Cardiac muscle cell (in vitro differentiated cells and primary cell): ENCODE results near the gene NFATC2. TPM values are rescaled to one million over a fixed set of nuclear protein-coding genes. Genes with fewer than 3 reads are reported as not detected.

ENCODE experiments used
- DNase-seq, 2 donors: peaks; one replicate each; pipeline versions ENCODE4 v3.0.0 to v3.0.0-alpha.2; 2010 to 2017; ENCODE audit warnings: low read depth in 1 of 2, low spot score in 1 of 2
- H3K27ac ChIP-seq: fragments of 200-600 bp; sonication (generic); 2 replicates; pipeline ENCODE4 v1.5.1; 2016
- H3K27me3 ChIP-seq: fragments of 200-600 bp; sonication (generic); 2 replicates; pipeline ENCODE4 v1.6.0; 2016; ENCODE audit warnings: control low read depth
- H3K36me3 ChIP-seq: fragments of 200-600 bp; sonication (generic); 2 replicates; pipeline ENCODE4 v1.5.1; 2016; ENCODE audit warnings: control low read depth
- H3K4me1 ChIP-seq: fragments of 200-600 bp; sonication (generic); 2 replicates; pipeline ENCODE4 v1.8.1; 2017; ENCODE audit warnings: low read depth, mild to moderate bottlenecking, mixed run types
- H3K4me3 ChIP-seq: fragments of 200-600 bp; sonication (generic); 2 replicates; pipeline ENCODE4 v1.5.1; 2016; ENCODE audit warnings: mild to moderate bottlenecking
- H3K9me3 ChIP-seq: fragments of 200-600 bp; sonication (generic); 2 replicates; pipeline ENCODE4 v1.5.1; 2017; ENCODE audit warnings: low read depth, mild to moderate bottlenecking, control low read depth
- polyA plus RNA-seq: library from polyadenylated mRNA; unstranded; fragments of >200 nt; fragmentation: Nextera tagmentation; extraction: Ambion mirVana; gene quantifications from 2 replicates; pipeline ENCODE4 v1.2.1, GENCODE V29; 2016
- total RNA-seq: library from RNA; depleted of rRNA; stranded (reverse); fragments of >200 nt; gene quantifications from 2 replicates; pipeline ENCODE4 v1.2.3, GENCODE V29; 2016
- TF ChIP-seq, protein P1 (sequence below): IDR thresholded peaks from 2 replicates; pipeline ENCODE4 v1.5.1; 2012; ENCODE audit warnings: low read depth, mild to moderate bottlenecking, low read length

Gene NFATC2
- total and polyA plus RNA-seq, 2 experiments from 2014 or later, result 5.8 to 17.0 TPM

DNA sequence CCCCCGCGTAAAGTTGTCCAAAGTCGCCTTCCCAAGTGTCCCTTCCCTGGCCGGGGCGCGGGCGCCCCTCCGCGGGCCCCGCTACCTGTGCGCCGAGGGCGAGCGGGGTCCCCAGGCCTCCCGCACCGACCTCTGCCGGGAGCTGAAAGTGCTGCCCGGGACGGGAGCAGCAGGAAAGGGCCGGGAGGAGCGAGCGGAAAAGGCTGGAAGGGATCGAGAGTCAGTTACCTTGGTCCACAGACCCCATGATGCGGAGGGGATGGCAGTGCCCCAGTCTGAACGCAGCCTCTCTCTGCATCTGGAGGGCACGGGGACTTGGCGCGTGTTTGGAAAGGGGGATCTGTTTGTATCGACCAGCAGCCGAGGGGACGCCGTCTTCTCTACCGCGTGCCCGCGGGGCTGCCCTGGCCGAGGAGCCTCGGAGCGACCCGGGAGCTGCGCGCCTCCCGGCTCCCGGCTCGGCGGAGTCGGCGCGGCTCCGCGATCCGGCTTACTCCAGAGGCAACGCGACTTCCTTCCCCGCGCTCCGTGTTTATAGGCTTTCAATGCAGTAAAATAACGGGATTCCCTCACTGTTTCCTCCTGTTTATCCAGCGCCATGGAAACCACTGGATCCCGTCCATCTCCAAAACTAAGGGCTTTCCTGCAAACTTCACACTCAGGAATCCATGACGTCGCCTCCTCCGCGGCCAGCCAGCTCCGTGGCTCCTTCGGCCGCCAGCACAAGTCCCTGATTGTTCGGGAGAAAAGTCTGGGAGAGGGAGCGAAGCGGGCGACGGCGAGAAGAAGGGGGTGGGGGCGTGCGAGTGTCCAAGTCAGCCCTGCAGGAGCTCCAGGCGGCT is 20.0 kb upstream of the NFATC2 start:
- TF ChIP-seq, protein P1, sequence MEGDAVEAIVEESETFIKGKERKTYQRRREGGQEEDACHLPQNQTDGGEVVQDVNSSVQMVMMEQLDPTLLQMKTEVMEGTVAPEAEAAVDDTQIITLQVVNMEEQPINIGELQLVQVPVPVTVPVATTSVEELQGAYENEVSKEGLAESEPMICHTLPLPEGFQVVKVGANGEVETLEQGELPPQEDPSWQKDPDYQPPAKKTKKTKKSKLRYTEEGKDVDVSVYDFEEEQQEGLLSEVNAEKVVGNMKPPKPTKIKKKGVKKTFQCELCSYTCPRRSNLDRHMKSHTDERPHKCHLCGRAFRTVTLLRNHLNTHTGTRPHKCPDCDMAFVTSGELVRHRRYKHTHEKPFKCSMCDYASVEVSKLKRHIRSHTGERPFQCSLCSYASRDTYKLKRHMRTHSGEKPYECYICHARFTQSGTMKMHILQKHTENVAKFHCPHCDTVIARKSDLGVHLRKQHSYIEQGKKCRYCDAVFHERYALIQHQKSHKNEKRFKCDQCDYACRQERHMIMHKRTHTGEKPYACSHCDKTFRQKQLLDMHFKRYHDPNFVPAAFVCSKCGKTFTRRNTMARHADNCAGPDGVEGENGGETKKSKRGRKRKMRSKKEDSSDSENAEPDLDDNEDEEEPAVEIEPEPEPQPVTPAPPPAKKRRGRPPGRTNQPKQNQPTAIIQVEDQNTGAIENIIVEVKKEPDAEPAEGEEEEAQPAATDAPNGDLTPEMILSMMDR, result peak; percentile 26
- DNase-seq, result peak; percentile 81 to 97
- H3K27ac ChIP-seq, result peak overlapping the region; percentile 84
- H3K9me3 ChIP-seq, result no peaks in the 10 kb centered on the region
- H3K4me3 ChIP-seq, result peak overlapping the region; percentile 33
- no peaks in the 10 kb centered on the region for H3K27me3 ChIP-seq
- no peaks in the 10 kb centered on the region for H3K36me3 ChIP-seq
- peaks cover 25% of the 10 kb centered on the region for H3K4me1 ChIP-seq

DNA sequence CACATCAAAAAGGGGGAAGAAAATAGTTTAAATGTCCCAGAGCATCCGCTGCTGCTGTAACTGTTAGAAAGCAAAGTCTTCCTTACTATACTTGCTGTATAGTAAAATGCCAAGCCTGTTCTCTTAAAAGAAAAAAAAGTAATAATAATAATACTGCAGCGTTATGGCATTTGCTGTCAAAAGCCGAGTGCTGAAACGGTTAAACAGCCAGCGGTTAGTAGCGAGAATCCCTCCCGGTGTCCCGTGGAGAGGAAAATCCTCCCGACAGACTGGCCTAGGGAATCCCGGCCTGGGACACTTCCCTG is 19.5 kb upstream of the NFATC2 start:
- peak in 1 of 2 donors; percentile 28 for DNase-seq
- H3K27me3 ChIP-seq, result no peaks in the 10 kb centered on the region

DNA sequence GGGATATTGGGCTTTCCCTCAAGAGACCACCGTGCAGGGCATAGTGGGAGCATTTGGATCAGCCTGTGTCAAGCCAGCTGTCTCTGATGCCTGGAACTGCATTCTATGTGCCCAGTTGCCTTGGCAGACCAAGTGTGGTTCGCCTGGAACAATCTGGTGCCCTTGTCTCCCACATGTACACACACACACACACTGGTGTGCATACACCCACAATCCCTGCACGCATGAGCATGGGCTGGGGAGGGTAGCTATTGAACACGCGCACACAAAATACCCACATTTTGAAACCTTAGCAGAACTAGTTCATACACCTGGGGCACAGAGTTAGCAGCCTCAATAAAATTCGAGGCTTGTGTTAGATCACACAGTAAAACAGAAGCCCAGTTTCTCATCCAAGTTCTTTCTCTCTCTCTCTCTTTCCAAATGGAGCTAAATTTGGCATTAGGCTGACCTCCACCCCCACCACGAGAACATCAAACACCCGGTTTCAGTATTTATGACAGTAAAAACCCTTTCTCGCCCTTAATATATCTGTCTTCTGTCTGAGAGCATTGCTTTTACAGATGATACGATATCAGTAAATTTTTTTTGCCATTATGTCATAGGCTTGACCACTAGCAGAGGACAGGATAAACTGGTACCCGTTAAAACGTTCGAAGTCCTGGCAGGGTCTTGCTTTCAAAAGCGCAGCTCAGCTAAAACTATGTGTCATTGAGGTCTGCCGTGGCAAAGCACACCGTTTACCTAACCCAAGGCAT is 18.2 kb upstream of the NFATC2 start:
- peak overlapping the region; percentile 33 for H3K4me3 ChIP-seq
- H3K27me3 ChIP-seq, result no peaks in the 10 kb centered on the region
- H3K4me1 ChIP-seq, result peaks cover 25% of the 10 kb centered on the region
- DNase-seq, result peak in 1 of 2 donors; percentile 19
- H3K9me3 ChIP-seq, result no peaks in the 10 kb centered on the region
- H3K27ac ChIP-seq, result no peak overlapping the region
- no peaks in the 10 kb centered on the region for H3K36me3 ChIP-seq
- TF ChIP-seq, protein P1, result no peak

More for the DNA sequence above, 19.5 kb upstream of the NFATC2 start:
- TF ChIP-seq, protein P1, result no peak
- Histone ChIP-seq H3K4me1 (peaks cover 25% of the 10 kb centered on the region), H3K27ac (peak overlapping the region; percentile 84), H3K36me3 (no peaks in the 10 kb centered on the region), H3K4me3 (peak overlapping the region; percentile 33), H3K9me3 (no peaks in the 10 kb centered on the region)

DNA sequence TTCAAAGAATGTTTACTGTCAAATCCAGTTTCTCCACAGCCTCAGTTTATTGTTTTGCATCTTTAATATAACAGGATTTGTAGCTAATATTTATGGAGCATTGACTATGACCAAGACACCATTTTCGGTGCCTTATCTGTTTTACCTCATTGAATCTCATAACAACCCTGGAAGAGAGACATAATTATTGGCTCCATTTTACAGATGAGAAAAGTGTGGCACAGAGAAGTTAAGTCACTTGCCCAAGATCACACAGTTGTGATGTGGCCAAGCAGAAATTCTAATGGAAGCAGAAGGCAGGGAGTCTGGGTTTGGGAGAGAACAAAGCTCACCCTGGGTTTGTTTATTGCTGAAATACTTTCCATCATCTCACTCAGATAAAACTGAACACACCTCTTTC is 17.5 kb upstream of the NFATC2 start:
- Histone ChIP-seq H3K27me3 (no peaks in the 10 kb centered on the region), H3K9me3 (no peaks in the 10 kb centered on the region), H3K27ac (no peak overlapping the region), H3K36me3 (no peaks in the 10 kb centered on the region), H3K4me1 (peaks cover 21% of the 10 kb centered on the region), H3K4me3 (no peak overlapping the region)
- TF ChIP-seq, protein P1, result no peak
- no peak for DNase-seq

DNA sequence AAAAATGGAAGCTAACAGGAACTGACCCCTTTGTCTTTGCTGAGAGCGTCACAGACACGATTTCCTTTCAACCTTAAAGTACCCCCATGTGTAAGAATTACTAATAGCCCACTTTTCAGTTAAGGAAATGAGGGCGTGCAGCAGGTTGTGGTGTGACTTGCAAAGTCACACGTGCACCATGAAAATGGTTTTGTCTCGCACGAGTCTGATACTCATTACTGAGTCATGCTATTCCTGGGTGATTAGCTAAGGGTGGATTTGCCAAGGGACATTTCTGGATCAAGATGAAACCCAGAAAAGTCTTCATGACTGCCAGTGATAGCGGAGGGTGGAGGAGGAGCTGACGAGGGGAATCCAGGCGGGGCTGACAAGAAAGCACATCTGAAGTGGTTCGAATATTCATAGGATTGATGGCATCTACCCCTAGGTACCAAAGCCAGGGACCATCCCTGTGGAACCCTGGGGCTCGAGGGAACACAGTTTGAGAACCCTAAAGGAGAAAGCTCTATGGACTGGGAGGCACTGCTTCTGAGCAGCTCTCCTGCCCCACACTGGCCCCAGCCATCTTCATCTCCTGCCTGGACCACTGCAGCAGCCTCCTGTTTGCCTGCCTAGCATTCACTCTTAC is 12.1 kb upstream of the NFATC2 start:
- TF ChIP-seq, protein P1, result no peak
- Histone ChIP-seq H3K27me3 (no peaks in the 10 kb centered on the region), H3K27ac (no peak overlapping the region), H3K4me3 (no peak overlapping the region), H3K9me3 (no peaks in the 10 kb centered on the region), H3K4me1 (no peaks in the 10 kb centered on the region), H3K36me3 (no peaks in the 10 kb centered on the region)
- peak in 1 of 2 donors; percentile 34 for DNase-seq
